ENCODE measurements around the gene FAM72B. TPM values are rescaled to one million over a fixed set of nuclear protein-coding genes. Genes with fewer than 3 reads are reported as not detected.
"Not testable (repeated sequence)": the region's sequence is repeated elsewhere in the genome, so short reads cannot be mapped to it uniquely, and the experiment has no call there.

The FAM72B gene
- total RNA-seq, 2 experiments from 2014 or later = 23.9 to 24.1 TPM

GRCh38 chr1:121183867-121184266 is 273 bp downstream of the FAM72B start:
- peak overlapping the region; percentile 61 for H3K4me3 Mint-ChIP-seq
- POLR2A ChIA-PET; H3K27ac Mint-ChIP-seq; ATAC-seq (ENCODE audit: low read depth); H3K9me3 Mint-ChIP-seq; H3K4me1 Mint-ChIP-seq; H3K27me3 Mint-ChIP-seq; H3K36me3 Mint-ChIP-seq: not testable (repeated sequence)
- DNase-seq = peak; percentile 35

GRCh38 chr1:121178197-121178596 is 5.9 kb downstream of the FAM72B start:
- H3K27me3 Mint-ChIP-seq; DNase-seq; H3K4me1 Mint-ChIP-seq; H3K4me3 Mint-ChIP-seq; H3K36me3 Mint-ChIP-seq; POLR2A ChIA-PET; H3K9me3 Mint-ChIP-seq; H3K27ac Mint-ChIP-seq; ATAC-seq (ENCODE audit: low read depth): not testable (repeated sequence)

- H3K9me3 Mint-ChIP-seq; POLR2A ChIA-PET; H3K36me3 Mint-ChIP-seq; H3K4me1 Mint-ChIP-seq; H3K27ac Mint-ChIP-seq; H3K27me3 Mint-ChIP-seq; ATAC-seq (ENCODE audit: low read depth); H3K4me3 Mint-ChIP-seq; DNase-seq: not testable (repeated sequence)
Observed at GRCh38 chr1:121176649-121177048, 7.5 kb downstream of the FAM72B start.

- H3K27ac Mint-ChIP-seq; POLR2A ChIA-PET; DNase-seq; H3K36me3 Mint-ChIP-seq; H3K27me3 Mint-ChIP-seq; H3K4me1 Mint-ChIP-seq; H3K4me3 Mint-ChIP-seq; ATAC-seq (ENCODE audit: low read depth); H3K9me3 Mint-ChIP-seq: not testable (repeated sequence)
Observed at GRCh38 chr1:121168152-121168668, 15.9 kb downstream of the FAM72B start.

GRCh38 chr1:121167225-121167738 is 16.9 kb downstream of the FAM72B start:
- ATAC-seq (ENCODE audit: low read depth); H3K4me3 Mint-ChIP-seq; POLR2A ChIA-PET; H3K36me3 Mint-ChIP-seq; H3K4me1 Mint-ChIP-seq; DNase-seq; H3K27ac Mint-ChIP-seq; H3K9me3 Mint-ChIP-seq; H3K27me3 Mint-ChIP-seq: not testable (repeated sequence)

GRCh38 chr1:121165296-121165695 is 18.8 kb downstream of the FAM72B start:
- ATAC-seq (ENCODE audit: low read depth); H3K27ac Mint-ChIP-seq; DNase-seq; POLR2A ChIA-PET; H3K36me3 Mint-ChIP-seq; H3K27me3 Mint-ChIP-seq; H3K4me3 Mint-ChIP-seq; H3K4me1 Mint-ChIP-seq; H3K9me3 Mint-ChIP-seq: not testable (repeated sequence)

- ATAC-seq (ENCODE audit: low read depth); DNase-seq; H3K36me3 Mint-ChIP-seq; POLR2A ChIA-PET; H3K4me1 Mint-ChIP-seq; H3K27me3 Mint-ChIP-seq; H3K9me3 Mint-ChIP-seq; H3K27ac Mint-ChIP-seq; H3K4me3 Mint-ChIP-seq: not testable (repeated sequence)
Observed at GRCh38 chr1:121163850-121164757, 20.0 kb downstream of the FAM72B start.

GRCh38 chr1:121161199-121161901 is 22.8 kb downstream of the FAM72B start:
- H3K4me1 Mint-ChIP-seq; H3K9me3 Mint-ChIP-seq; H3K36me3 Mint-ChIP-seq; ATAC-seq (ENCODE audit: low read depth); POLR2A ChIA-PET; H3K27me3 Mint-ChIP-seq; H3K4me3 Mint-ChIP-seq; H3K27ac Mint-ChIP-seq; DNase-seq: not testable (repeated sequence)

GRCh38 chr1:121160118-121160517 is 24.0 kb downstream of the FAM72B start:
- H3K9me3 Mint-ChIP-seq; H3K27me3 Mint-ChIP-seq; H3K27ac Mint-ChIP-seq; H3K4me1 Mint-ChIP-seq; ATAC-seq (ENCODE audit: low read depth); H3K36me3 Mint-ChIP-seq; POLR2A ChIA-PET; DNase-seq; H3K4me3 Mint-ChIP-seq: not testable (repeated sequence)

- ATAC-seq (ENCODE audit: low read depth); H3K9me3 Mint-ChIP-seq; H3K4me3 Mint-ChIP-seq; POLR2A ChIA-PET; DNase-seq; H3K36me3 Mint-ChIP-seq; H3K27ac Mint-ChIP-seq; H3K4me1 Mint-ChIP-seq; H3K27me3 Mint-ChIP-seq: not testable (repeated sequence)
Observed at GRCh38 chr1:121157609-121158008, 26.5 kb downstream of the FAM72B start.

- DNase-seq; H3K27me3 Mint-ChIP-seq; H3K36me3 Mint-ChIP-seq; H3K4me1 Mint-ChIP-seq; ATAC-seq (ENCODE audit: low read depth); H3K4me3 Mint-ChIP-seq; H3K27ac Mint-ChIP-seq; H3K9me3 Mint-ChIP-seq; POLR2A ChIA-PET: not testable (repeated sequence)
Observed at GRCh38 chr1:121156958-121157603, 27.1 kb downstream of the FAM72B start.

- H3K4me3 Mint-ChIP-seq; H3K27me3 Mint-ChIP-seq; H3K36me3 Mint-ChIP-seq; ATAC-seq (ENCODE audit: low read depth); DNase-seq; H3K9me3 Mint-ChIP-seq; H3K4me1 Mint-ChIP-seq; H3K27ac Mint-ChIP-seq; POLR2A ChIA-PET: not testable (repeated sequence)
Observed at GRCh38 chr1:121155671-121156358, 28.3 kb downstream of the FAM72B start.

GRCh38 chr1:121154811-121155210 is 29.3 kb downstream of the FAM72B start:
- H3K4me3 Mint-ChIP-seq; POLR2A ChIA-PET; DNase-seq; H3K9me3 Mint-ChIP-seq; ATAC-seq (ENCODE audit: low read depth); H3K36me3 Mint-ChIP-seq; H3K27me3 Mint-ChIP-seq; H3K4me1 Mint-ChIP-seq; H3K27ac Mint-ChIP-seq: not testable (repeated sequence)
